Hippocampal formation (tissue), 2 donors: ENCODE measurements around the gene MRPL14.
"Not testable (repeated sequence)": the region's sequence is repeated elsewhere in the genome, so short reads cannot be mapped to it uniquely, and the experiment has no call there.

ENCODE experiments used
- DNase-seq, 2 donors: peaks; one replicate each; lab custom pipeline; 2025; lab: John Stamatoyannopoulos, UW

Gene MRPL14

DNA sequence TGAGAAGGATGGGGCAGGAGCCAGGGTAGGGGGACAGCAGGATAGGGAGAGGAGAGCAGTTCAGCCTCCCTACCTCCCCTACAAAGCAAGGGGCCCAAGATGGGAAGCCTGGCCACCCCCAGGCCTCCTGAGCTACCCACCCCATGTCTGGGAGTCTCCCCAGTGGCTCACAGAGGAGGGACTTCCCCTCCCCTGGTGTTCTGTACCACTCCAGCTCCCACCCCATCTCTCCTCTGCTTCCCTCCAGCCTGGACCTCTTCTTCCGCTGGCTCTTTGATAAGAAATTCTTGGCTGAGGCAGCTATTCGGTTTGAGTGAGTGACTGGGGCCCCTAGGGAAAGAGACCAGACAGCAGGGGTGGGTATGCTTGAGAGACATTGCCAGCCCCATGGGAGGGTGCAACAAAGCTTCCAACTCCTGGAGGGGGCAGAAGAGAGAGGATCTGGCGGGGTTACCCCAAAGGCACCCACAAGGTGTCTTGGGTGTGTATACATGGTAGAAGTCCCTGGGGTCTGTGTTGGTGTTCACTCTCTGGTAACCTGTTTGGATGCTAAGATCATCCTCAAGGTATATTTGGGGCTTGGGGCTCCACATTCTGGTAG is 23.2 kb upstream of the MRPL14 start:
- DNase-seq = no peak

DNA sequence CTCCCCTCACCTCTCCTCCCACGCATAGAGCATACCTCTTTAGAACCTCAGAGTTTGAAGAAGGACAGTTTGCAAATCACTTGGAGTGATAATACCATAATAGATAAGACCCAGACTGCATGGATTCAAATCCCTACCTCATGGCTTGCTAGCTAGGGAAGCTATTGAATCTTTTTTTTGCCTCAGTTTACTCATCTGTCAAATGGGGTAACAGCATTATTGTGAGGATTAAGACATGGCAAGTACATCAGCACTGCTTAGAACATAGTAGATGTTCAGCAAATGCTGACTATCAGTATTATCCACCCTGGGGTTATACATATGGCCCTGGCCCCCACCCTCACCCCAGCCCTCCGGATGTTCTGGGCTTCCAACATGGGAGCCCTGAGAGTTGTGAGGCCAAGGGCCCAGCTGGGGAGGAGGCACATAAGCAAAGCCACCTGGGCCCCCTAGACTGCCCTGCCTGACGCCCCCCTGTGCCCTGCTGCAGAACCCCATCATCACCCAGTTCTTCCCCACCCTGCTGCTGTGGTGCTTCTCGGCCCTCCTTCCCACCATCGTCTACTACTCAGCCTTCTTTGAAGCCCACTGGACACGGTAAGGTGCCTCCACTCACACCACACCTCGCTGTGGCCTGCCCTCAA is 22.2 kb upstream of the MRPL14 start:
- no peak for DNase-seq

DNA sequence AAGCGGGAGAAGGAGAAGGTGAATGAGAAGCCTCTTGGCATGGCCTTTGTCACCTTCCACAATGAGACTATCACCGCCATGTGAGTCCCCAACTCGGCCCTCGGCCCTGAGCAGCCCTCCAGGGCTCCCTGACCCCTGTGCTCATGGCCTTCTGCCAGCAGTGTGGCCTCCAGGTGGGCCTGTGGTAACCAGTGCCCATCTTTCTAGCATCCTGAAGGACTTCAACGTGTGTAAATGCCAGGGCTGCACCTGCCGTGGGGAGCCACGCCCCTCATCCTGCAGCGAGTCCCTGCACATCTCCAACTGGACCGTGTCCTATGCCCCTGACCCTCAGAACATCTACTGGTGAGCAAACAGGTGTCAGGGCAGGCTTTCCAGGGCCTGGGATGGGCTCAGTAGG is 21.1 kb upstream of the MRPL14 start:
- DNase-seq = no peak

DNA sequence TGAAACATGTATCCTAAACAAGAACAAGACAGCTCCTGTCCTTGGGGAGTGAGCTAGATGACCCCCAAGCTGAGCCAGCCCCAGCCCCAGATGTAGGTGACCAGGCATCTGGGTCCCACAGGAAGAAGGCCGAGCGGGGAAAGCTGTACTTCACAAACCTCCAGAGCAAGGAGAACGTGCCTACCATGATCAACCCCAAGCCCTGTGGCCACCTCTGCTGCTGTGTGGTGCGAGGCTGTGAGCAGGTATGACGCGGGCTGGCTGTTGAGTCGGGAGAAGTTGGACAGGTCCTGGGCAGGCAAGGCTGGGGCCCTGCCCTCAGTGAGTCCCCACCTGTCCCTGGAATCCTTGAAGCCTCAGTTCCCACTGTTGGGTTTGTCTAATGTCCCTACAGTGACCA is 20.0 kb upstream of the MRPL14 start:
- no peak for DNase-seq

DNA sequence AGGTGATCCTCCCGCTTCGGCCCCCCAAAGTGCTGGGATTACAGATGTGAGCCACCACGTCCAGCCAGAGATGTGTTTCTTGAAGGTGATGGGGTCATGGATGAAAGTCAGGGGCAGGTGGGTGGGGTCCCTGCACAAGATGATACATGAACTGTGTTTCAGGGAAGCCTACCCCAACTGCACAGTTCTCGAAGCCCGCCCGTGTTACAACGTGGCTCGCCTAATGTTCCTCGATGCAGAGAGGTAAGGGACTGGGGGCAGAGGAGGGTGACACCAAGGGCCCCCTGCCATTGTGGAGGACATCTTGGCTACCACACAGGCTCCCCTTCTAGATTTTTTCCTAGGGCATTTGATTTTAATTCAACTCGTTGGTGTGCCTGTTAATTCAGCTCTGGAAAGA is 19.4 kb upstream of the MRPL14 start:
- DNase-seq = no peak

DNA sequence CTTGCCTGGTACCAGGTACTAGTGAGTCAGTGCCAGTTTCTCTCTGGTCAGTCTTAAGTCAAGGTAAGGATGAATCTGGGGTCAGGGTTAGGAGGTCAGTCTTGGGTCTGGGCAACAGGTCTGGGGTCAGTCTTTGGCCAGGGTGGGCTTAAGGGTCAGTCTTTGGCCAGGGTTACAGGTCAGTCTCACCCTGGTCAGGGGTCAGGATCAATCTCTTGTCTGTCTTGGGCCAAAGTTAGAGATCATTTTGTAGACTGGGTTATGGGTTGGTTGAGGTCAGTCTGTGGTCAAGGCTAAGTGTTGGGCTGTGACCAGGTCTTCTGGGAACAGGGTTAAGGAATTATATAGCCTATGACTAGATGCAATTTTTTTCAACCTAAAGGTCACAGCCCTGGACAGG is 18.6 kb upstream of the MRPL14 start:
- no peak for DNase-seq

DNA sequence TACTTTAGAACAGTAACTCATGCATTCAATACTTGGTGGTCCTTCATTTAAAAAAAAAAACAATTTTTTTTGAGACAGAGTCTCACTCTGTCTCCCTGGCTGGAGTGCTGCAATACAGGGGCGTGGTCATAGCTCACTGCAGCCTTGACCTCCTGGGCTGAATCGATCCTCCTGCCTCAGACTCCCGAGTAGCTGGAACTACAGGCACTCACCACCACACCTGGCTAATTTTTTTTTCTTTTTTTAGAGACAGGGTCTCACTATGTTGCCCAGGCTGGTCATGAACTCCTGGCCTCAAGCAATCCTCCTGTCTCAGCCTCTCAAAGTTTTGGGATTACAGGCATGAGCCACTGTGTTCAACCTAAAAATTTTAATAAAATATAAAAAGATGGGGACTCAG is 17.3 kb upstream of the MRPL14 start:
- not testable (repeated sequence) for DNase-seq

DNA sequence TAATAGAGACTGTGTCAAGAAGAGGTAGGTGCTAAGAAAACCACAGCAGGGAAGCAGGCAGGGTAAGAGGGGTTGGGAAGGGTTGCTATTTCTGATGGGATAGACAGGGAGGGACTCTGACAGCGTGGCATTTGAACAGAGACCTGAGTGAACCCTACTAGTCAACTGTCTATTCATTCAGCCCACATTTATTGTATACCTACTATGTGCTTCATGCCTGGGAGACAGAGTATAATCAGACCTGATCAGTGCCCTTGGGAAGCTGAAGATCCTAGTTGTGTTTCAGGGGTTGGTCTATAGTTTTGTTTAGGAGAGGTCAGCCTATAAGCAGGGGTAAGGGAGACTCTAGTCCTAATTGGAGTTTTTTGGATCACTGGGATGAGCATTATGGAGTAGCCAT is 16.5 kb upstream of the MRPL14 start:
- DNase-seq = no peak

DNA sequence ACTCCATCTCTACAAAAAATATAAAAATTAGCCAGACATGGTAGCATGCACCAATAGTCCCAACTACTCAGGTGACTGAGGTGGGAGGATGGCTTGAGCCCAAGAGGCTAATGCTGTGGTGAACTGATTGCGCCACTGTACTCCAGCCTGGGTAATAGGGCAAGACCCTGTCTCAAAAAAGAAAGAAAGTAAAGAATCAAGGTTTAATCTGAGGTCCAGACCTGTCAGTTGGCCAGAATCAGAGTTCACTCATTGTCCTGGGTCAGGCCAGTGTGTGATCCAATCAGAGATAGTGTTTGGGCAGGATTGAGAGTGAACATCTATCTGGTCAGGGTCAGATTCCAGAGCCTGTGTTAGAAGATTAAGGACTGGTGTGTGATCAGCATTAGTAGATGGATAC is 15.6 kb upstream of the MRPL14 start:
- DNase-seq = no peak

DNA sequence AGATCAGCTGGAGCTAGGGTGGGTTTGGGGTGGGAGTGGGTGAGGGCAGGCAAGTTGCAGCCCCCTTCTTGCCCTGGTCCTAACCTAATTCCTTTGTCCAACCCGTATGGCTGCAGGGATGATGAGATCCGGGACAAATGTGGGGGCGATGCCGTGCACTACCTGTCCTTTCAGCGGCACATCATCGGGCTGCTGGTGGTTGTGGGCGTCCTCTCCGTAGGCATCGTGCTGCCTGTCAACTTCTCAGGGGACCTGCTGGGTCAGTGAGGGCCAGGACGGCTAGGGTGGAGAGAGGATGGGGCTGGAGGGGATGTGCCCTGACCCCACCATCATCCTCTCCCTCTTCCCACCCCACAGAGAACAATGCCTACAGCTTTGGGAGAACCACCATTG is 12.1 kb upstream of the MRPL14 start:
- no peak for DNase-seq

DNA sequence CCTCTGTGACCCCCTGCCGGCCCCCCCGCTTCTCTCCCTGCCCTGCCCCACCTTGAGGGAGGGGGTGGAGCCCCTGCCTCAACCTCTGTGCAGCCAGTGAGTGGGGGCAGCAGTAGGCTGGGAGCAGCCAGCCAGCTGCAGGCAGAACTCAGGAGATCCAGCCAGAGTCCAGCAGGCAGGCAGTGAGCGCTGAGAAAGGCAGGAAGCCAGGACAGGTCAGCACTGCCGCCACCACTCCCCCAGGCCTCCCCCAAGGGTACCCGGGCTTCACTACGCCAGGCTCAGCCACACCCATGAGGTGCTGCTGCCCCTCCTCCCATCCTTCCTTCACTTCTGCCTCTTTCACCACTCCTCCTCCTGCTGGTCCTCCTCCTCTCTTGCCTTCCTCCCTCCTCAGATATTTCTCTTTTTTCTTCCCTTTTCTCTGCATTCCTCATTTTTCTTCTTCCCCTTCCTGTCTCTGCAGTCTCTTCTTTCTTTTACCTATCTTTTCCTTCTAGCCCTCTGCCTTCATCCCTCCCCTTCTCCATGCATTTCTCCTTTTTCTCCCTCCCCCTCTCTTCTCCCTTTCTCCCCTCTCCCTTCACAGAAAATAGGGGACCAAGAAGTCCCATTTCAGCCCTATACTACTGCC is 11.6 kb upstream of the MRPL14 start:
- no peak for DNase-seq

DNA sequence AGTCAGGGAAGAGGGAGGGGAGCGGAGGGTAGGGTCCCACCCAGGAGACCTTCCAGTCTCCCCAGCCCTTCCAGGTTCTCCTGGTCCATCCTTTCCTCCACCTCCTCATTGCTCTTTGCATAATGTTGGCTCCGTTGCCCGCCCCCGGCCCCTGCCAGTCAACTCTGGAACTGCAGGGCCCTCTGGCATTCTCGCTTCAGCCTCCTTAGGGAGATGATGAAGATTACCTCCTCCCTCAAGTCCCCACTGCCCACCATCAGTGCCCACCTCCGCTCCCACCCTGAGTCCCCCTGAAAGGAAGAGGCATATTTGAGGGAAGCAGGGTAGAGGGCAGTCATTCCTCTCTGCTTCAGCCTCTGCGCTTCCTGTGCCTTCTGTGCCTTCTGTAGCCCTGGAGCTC is 8.6 kb upstream of the MRPL14 start:
- DNase-seq = no peak

DNA sequence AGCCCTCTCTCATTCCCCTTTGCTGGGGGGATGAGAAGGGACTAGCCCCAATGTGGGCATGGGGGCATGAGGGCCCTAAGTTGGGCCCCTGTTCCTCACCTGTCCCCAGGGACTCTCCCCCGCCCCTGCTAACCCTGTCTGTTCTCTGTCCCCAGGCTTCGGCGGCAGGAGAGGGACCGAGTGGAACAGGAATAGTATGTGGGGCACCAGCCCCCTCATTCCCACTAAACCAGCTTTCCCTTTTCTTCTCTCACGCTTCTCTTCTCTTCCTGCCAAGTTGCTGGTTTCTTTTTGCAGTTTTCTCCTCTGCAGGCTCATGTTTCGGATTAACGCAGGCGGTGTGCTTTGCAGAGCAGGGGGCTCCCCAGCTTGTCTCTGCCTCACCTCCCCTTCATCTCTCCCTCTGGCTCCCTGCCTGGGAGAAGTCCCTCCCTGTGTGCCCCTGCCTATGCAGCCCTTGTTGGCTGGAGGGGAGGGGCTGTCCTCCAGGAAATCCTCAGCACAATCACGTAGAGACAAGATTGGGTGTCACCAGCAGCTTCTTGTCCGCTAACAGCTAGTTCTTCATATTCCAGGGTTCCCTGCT is 8.0 kb upstream of the MRPL14 start:
- DNase-seq = no peak

DNA sequence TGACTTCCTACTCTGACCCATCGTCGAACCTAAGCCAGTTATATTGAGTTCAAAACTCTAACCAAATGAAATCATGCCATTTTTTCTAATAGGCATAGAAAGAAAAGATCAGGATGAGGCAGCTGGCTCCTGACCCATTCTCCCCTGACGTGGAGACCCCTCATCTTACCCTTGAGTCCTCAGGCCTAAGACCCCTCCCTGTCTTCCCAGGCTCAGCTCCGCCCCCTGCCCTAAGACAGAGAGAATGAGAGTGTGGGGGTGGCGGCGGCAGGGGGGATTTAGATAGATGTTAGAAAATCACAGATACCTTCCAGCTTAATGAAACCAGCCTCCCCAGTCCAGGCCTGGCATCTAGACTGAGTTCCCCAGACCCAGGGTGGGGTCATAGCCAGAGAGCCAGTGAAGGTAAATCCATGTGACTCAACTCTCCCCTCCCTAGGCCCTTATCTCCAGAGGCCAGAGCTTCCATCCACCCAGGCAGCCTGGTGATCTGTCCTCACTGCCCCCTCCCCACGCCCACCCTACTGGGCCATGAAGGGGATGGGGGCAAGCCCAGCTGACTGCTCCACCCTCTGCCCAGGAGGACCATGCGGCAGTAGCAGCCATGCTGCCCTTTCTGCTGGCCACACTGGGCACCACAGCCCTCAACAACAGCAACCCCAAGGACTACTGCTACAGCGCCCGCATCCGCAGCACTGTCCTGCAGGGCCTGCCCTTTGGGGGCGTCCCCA is 6.9 kb upstream of the MRPL14 start:
- DNase-seq = no peak

DNA sequence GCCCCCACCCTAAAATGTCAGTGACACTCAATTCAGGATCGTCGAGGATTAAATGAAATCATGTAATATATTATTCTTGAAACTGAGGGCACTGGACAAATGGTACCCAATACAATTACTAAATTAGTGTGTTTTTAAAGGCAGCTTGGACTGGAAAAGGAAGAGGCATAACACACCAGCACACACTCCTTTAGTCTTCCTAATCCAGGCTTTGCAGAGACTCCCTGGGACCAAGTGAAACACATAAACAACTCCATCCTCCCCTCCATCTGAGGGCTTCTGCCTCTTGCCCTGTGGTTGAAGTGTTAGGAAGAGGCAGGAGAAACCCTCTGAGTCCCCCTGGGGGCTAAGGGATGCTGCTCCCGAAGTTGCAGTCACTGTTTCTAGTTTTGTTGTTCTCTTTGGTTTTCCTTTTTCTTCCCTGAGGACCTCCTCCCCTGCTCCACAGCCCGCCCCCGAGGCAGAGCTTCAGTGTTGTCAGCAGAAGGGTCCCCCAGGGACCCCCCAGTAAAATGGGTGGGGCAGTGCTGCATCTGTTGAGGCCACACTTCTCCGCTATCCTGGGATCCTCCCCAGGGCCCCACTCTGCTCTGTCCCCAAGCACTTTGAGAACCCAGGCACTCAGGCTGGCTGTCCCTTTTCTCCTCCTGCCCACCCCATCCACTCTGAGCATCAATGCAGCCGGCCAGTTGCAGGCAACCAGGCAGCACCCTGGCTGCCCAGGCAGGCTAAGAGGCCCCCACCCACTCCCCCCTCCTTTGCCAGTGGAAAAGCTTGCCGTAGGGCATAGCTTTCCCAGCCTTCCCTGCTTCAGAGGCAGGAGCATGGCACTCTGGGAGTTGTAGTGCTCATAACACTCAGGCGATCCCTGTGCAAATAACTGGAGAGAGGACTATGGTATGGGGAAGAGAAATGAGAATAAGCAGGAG is 6.0 kb upstream of the MRPL14 start:
- peak; percentile 32 to 52 for DNase-seq

DNA sequence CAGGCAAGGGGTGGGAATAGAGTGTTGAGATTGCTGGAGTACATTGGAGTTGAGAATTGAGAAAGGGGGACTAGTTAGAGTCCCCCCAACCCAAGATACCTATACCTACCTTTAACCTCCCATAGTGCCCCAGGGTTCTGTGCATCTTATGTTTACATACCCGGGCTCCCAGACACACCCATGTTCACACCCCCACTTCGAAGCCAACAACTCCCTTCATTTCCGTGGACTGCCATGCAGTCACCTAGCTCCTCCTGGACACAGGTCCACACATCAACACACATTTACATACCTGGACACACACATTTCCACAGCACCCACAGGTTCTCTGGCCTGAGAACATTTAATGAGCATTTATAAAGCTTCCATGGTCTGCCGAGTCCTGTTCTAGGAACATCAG is 5.2 kb upstream of the MRPL14 start:
- DNase-seq = no peak

DNA sequence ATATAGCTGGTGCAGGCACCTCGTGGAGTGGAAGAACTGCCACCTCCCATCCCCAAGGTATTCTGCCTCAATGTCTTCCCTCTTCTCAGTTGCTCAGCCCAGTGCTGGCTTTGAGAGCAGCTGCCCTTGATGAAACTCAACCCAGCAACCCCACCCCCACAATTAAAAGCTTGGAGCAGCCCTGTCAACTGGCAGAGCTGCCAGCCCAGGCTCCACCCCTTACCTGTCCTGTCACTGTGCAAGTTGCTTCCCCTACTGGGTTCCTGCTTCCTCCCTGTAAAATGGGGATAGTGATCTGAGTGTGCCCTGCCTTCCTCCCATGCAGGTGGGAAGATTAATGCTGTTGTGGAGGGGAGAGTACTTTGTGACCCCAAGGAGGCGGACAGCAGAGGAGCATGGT is 4.6 kb upstream of the MRPL14 start:
- DNase-seq = no peak

DNA sequence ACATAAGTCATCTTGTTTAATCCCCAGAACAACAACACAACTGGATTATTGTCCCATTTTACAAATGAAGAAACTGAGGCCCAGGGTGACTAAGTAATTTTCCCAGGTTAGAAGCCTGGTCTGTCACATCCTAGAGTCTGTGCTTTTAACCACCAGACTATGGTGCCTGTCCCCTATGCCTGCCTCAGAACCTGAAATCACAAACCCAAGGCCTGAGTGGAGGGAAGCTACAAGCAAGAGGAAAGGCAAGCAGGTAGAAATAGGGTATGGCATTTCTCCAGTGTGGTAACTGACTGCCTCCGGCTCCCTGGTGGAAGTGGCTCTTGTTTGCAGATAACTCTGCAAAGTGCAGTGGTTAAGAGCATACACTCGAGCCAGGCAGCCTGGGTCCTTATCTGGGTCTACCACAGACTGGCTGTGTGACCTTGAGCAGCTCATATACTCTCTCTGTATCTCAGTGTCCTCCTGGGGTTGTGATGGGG is 2.6 kb upstream of the MRPL14 start:
- no peak for DNase-seq

DNA sequence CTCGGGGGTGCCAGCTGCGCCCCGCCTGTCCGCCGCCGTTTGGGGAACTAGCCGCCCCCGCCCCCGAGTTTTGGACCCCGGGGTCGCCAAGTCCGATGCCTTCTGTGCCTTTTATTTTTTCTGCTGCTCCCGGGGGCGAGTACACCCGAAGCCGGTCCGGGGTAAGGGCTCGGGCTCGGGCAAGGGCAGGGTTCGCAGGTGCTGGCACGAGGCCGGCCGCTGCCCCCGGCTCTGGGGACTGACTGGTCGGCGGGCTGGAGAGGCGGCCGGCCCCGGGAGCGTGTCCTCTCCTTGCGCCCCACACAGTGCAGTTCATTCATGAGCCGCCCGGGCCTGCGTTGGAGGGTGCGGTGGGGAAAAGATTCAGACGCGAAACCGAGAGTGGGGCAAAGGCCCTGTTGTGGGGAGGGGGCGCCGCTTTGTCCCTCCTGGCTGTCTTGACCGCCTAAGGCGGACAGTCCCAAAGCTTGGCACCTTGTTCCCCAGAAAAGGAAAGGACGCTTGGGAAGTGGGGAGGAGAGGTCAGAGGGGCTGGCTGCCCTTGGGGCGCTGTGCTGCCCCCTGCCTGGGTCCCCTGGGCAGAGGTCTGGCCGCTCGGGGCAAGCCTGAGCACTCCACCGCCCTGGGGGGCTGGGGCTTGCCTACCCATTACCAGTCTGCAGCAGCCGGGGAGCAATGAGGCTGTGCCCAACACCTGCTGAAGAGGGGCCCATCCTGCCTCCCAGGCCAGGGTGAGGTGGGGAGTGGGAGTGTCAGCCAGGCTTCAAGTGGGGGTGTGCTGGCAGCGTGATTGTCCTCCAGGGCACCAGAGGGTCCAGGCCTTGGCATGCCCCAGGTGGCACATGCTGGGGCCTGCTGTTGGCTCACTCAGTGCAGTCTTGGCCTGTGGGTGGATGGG is 1.0 kb upstream of the MRPL14 start:
- no peak for DNase-seq
